GM10847 (cell line): Measurements from ENCODE around the gene DIAPH3.

ENCODE experiments used
- POLR2A ChIP-seq: IDR thresholded peaks from 2 replicates; pipeline ENCODE4 v1.6.1; 2011; ENCODE audit not compliant: insufficient read length; ENCODE audit errors: extremely low read depth

DIAPH3 gene

DNA sequence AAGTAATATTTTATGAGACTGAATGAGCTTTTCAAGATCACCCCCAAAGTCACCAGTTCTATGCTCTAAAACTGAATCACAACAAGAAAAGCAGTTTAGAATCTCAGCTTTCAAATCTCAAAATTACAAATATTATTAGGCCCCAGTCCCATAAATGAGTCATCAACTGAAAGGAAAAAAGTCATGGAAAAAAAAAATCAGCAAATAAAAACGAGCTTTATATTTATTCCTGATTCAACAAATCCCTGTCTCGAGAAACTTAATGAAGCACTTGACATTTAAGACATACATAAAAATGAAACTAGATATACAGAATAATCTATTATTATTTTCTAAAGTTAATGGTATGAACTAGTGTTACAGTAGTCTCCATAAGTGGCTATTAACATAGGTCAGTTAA lies 203.0 kb downstream of the DIAPH3 start:
- no peak for TF ChIP-seq POLR2A

DNA sequence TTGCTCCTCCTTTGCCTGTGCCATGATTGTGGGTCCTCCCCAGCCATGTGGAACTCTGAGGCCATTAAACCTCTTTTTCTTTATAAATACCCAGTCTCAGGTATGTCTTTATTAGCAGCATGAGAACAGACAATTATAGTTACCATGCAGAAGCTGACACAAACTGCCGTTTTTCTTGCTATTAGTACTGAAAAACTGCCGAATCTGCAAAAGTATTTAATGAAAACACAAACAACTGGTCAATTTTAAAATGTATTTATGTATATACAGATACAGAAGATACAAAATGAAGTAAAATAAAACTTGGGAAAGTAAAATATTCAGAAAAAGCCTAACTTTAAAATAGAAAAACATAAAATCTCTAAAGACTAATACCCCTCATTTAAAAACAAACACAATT lies 206.3 kb downstream of the DIAPH3 start:
- TF ChIP-seq POLR2A: no peak

GRCh38 chr13:59954601-59955000 lies 209.1 kb downstream of the DIAPH3 start:
- no peak for TF ChIP-seq POLR2A

- no peak for TF ChIP-seq POLR2A
Measured at GRCh38 chr13:59951011-59951410, 212.7 kb downstream of the DIAPH3 start.

GRCh38 chr13:59950266-59950665 lies 213.5 kb downstream of the DIAPH3 start:
- no peak for TF ChIP-seq POLR2A

GRCh38 chr13:59948686-59949085 lies 215.0 kb downstream of the DIAPH3 start:
- no peak for TF ChIP-seq POLR2A

DNA sequence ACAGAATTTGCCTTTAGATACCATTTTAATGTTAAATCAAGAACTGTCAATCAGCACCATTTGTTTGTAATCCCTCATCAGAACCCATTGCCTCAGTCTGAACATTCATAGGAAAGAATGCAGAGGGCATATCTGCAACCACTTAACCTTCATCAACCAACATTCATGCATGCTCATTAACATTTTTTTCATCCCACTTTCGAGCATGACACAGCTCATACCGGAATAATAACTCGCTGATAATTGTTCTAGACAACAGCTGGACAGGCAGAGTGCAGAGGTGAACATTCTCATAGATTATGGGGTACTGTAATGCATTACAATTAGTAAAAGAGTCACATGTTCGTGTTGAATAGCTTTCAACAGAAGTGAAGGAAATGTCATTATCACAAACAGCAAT lies 216.8 kb downstream of the DIAPH3 start:
- TF ChIP-seq POLR2A: no peak

DNA sequence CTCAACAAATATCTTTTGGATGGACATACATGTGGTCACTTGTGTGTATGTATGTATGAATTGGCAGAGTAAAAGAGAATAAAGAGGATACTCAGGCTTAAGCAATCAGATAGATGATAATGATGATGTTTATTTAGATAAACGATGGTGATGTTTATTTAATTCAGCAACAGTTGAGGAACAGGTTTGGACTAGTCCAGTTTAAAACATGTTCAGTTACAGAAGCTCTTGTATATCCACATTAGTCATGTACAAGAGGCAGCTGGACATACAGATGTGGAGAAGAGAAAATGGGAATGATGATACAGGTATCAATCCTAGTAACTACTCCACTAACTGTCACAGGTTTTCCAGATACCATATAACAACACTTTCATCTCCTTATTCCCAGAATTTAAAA lies 232.1 kb downstream of the DIAPH3 start:
- no peak for TF ChIP-seq POLR2A

DNA sequence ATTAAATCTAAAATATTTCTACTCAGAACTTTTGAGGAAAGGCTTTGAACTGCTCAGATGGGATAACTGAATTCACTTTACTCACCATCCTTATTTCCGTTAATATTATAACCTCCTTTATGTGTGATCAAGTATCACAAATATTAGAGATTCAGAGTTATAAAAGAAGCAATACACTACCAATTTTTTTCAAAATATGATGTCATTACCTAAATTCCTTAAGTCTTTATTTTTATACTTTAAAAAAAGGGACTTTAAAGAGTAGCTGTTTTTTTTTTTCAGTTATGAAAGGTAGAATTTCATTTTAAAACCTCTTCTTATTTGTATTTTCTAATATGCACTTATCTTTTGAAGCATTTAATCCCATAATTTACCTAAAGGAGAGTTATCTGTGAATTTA lies 239.5 kb downstream of the DIAPH3 start:
- no peak for TF ChIP-seq POLR2A

DNA sequence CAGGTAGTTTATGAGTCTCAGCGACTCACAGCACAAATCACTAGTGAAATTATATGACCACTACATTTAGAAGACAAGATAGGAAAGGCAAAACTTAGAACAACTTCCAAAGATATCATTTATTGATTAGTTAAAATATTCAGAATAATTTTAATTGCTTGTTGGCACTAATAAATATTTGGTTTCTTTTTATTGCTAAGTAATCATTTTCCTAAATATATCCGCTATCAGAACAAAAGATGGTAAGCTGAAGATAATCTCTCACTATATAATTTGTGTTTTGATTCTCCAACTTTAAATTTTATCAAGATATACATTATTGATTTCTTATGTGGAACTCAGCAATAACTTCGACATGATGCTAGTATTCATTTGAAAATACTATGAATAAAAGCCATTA lies 248.5 kb downstream of the DIAPH3 start:
- no peak for TF ChIP-seq POLR2A

- TF ChIP-seq POLR2A: no peak
Measured at GRCh38 chr13:59914556-59914955, 249.2 kb downstream of the DIAPH3 start.

GRCh38 chr13:59906413-59907049 lies 257.2 kb downstream of the DIAPH3 start:
- TF ChIP-seq POLR2A: no peak

GRCh38 chr13:59901191-59901590 lies 262.5 kb downstream of the DIAPH3 start:
- no peak for TF ChIP-seq POLR2A

DNA sequence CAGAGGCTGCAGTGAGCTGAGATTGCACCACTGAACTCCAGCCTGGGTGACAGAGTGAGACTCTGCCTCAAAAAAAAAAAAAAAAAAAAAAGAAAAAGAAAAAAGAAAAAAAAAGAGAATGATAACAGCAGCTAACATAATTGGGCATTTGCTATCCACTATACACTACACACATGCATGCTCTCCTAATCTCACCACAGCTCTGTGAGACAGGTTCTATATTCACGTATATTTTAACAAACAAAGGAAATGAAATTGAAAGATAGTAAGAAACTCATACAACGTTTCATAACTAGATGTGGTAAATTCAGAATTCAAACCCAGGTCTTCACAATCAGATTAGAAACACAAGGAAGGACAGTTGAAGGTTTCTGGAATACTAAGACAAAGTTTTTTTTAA lies 265.7 kb downstream of the DIAPH3 start:
- no peak for TF ChIP-seq POLR2A

DNA sequence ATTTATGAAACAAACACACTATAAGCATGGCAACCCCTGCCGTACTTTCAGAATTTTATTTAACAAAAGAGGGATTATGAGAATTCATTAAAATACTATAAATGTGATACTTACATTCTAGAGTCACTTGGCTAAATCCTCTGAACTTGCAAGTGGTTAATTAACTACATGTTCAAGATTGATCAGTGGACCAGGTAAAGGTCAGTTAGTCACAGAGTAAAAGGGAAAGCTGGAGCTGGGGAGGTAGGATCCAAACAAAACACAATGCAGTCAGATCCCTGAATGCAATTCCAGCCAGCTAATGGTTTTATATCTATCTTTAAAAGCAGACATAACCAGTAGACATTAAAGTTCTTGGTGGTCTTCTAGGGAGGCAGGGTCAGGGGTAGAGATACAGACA lies 270.5 kb downstream of the DIAPH3 start:
- TF ChIP-seq POLR2A: no peak

GRCh38 chr13:59891053-59891452 lies 272.7 kb downstream of the DIAPH3 start:
- TF ChIP-seq POLR2A: no peak

DNA sequence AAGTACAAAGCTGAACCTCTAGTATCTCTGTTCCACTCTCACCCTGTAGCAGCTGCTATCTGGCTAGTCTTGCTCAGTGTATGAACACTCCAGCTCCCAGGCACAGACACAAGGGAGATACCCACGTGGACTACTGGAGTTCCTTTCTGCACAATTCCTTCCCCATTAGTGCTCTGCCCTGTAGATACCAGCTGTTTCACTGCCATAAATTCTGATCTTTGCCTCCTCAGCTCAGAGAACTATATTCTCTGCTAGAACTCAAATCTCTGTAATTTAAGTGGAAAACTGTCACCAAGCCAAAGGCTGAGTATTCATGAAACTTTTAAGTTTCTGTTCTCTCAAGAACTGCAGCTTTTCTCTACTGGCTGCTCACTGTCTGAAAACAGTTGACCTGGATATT lies 273.7 kb downstream of the DIAPH3 start:
- no peak for TF ChIP-seq POLR2A
